SU-DHL-6 (cell line): ENCODE results near the gene KRTDAP.

Experiments
- H2AFZ ChIP-seq: fragments of 200-600 bp; sonication (generic); 2 replicates; pipeline ENCODE4 v1.6.1; 2014; ENCODE audit warnings: low read depth, mild to moderate bottlenecking, moderate library complexity, mixed read lengths, antibody characterized with exemption, low read length; ENCODE audit not compliant: severe bottlenecking
- H3F3A ChIP-seq: fragments of 200-600 bp; shearing (Covaris generic); 2 replicates; pipeline ENCODE4 v1.6.0; 2016; ENCODE audit warnings: antibody characterized with exemption, mild to moderate bottlenecking; ENCODE audit not compliant: insufficient read depth
- H3K27ac ChIP-seq: fragments of 200-600 bp; sonication (generic); 2 replicates; pipeline ENCODE4 v1.5.1; 2016; ENCODE audit warnings: low read depth, mild to moderate bottlenecking, low read length, moderate library complexity, mixed read lengths
- H3K27me3 ChIP-seq: fragments of 200-600 bp; sonication (generic), shearing (Covaris generic); 2 replicates; pipeline ENCODE4 v1.6.0; 2014; ENCODE audit warnings: mild to moderate bottlenecking, low read length
- H3K36me3 ChIP-seq: fragments of 200-600 bp; sonication (generic); 2 replicates; pipeline ENCODE4 v1.6.1; 2014; ENCODE audit warnings: mild to moderate bottlenecking, low read length, mixed read lengths
- H3K4me2 ChIP-seq: fragments of 300-600, 200-600 bp; shearing (Covaris generic), sonication (generic); 2 replicates; pipeline ENCODE4 v1.6.0; 2014; ENCODE audit warnings: low read length, low read depth, mild to moderate bottlenecking; ENCODE audit not compliant: poor library complexity, severe bottlenecking
- H3K4me3 ChIP-seq: fragments of 200-600 bp; sonication (generic); 2 replicates; pipeline ENCODE4 v1.5.1; 2014; ENCODE audit warnings: antibody characterized with exemption, low read length, mild to moderate bottlenecking, mixed read lengths; ENCODE audit not compliant: insufficient read depth, poor library complexity, severe bottlenecking
- H3K79me2 ChIP-seq: fragments of 200-600 bp; sonication (generic); 2 replicates; pipeline ENCODE4 v1.6.1; 2014; ENCODE audit warnings: mild to moderate bottlenecking, low read length, moderate library complexity; ENCODE audit not compliant: insufficient read depth
- H3K9ac ChIP-seq: fragments of 200-600 bp; sonication (generic); 2 replicates; pipeline ENCODE4 v1.7.0; 2014; ENCODE audit warnings: mild to moderate bottlenecking, low read length
- H3K9me2 ChIP-seq: fragments of 200-600 bp; sonication (generic); replicated peaks from 2 replicates; pipeline ENCODE4 v1.6.1; 2014; ENCODE audit warnings: low read length; ENCODE audit not compliant: insufficient read depth
- H3K9me3 ChIP-seq: fragments of 200-600 bp; sonication (generic); 2 replicates; pipeline ENCODE4 v1.6.1; 2014; ENCODE audit warnings: low read length, mixed read lengths; ENCODE audit not compliant: insufficient read depth
- H4K20me1 ChIP-seq: fragments of 200-600 bp; sonication (generic); 2 replicates; pipeline ENCODE4 v1.6.1; 2014; ENCODE audit warnings: low read depth, mild to moderate bottlenecking, antibody characterized with exemption, low read length, moderate library complexity, mixed read lengths
- CTCF ChIP-seq: fragments of 200-600 bp; sonication (generic); IDR thresholded peaks from one replicate; pipeline ENCODE4 v1.5.1; 2017; ENCODE audit warnings: antibody characterized with exemption, mild to moderate bottlenecking, low read length, moderate library complexity; ENCODE audit not compliant: insufficient read depth, poor library complexity, severe bottlenecking
- EZH2phosphoT487 ChIP-seq: fragments of 200-600 bp; sonication (generic), shearing (Covaris generic); conservative IDR thresholded peaks from 2 replicates; pipeline ENCODE4 v1.6.1; 2018; ENCODE audit warnings: mild to moderate bottlenecking, antibody characterized with exemption, low read length, moderate library complexity, mixed read lengths

Gene KRTDAP

DNA sequence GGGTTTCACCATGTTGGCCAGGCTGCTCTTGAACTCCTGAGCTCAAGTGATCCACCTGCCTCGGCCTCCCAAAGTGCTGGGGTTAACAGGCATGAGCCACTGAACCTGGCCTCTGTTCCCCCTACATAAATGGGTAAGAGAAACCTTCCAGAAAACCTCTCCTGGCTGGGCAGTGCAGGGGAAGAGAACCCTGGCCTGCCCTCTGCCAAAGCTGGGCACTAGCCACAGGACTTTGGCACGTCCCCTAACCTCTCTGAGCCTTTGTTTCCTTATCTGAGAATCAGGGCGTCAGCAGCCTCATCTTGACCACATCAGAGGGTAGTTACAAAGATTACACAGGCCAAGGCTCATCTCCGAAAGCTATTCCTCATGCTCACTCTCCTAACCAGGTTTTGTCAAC lies 35.6 kb upstream of the KRTDAP start:
- Histone ChIP-seq H4K20me1 (no peaks in the 10 kb centered on the region), H3K4me3 (no peak overlapping the region), H3K36me3 (no peaks in the 10 kb centered on the region), H3K4me2 (no peak overlapping the region), H3K9me3 (no peaks in the 10 kb centered on the region), H3K9me2 (no peaks in the 10 kb centered on the region), H3K27ac (no peak overlapping the region), H3K79me2 (no peaks in the 10 kb centered on the region), H3F3A (no peaks in the 10 kb centered on the region), H2AFZ (no peak overlapping the region), H3K27me3 (no peaks in the 10 kb centered on the region), H3K9ac (no peak overlapping the region)
- TF ChIP-seq EZH2phosphoT487 = no peak
- TF ChIP-seq CTCF = no peak

GRCh38 chr19:35524181-35524837 lies 34.0 kb upstream of the KRTDAP start:
- no peaks in the 10 kb centered on the region for H3K9me3 ChIP-seq
- no peak overlapping the region for H2AFZ ChIP-seq
- H3K36me3 ChIP-seq = no peaks in the 10 kb centered on the region
- no peaks in the 10 kb centered on the region for H3K9me2 ChIP-seq
- no peak overlapping the region for H3K27ac ChIP-seq
- H3F3A ChIP-seq = no peaks in the 10 kb centered on the region
- TF ChIP-seq CTCF (no peak), EZH2phosphoT487 (no peak)
- no peak overlapping the region for H3K4me3 ChIP-seq
- H3K4me2 ChIP-seq = no peak overlapping the region
- no peaks in the 10 kb centered on the region for H3K27me3 ChIP-seq
- H3K79me2 ChIP-seq = no peaks in the 10 kb centered on the region
- no peak overlapping the region for H3K9ac ChIP-seq
- H4K20me1 ChIP-seq = no peaks in the 10 kb centered on the region

DNA sequence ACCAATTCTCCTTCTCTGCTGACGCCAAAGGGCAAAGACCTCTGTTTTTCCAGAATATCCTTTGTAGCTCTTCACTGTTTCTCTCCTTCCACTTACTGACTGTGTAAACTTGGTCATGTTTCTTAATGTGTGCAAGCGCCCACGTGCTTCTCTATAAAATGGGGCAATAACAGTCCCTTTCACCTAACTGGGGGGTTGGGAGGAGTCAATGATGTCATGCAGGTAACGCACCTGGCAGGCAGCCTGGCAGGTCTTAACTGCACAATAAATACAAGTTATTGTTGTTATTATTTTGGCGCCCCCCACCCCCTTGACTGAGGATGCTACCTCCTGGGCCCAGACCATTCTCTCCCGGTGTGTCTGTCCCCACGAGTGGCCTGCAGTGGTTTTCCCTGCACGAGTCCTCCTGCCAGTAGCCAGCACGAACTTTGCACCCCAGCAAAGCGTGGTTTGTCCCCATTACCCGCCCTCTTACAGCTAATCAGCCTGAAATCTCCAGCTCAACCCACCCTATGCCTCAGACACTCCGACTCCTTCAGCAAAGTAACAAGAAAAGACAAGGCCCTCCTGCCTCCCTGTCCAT lies 32.6 kb upstream of the KRTDAP start:
- H2AFZ ChIP-seq = no peak overlapping the region
- TF ChIP-seq CTCF (no peak), EZH2phosphoT487 (no peak)

More for the DNA sequence above, 32.6 kb upstream of the KRTDAP start:
- Histone ChIP-seq H4K20me1 (no peaks in the 10 kb centered on the region), H3K36me3 (no peaks in the 10 kb centered on the region), H3F3A (no peaks in the 10 kb centered on the region), H3K9me2 (no peaks in the 10 kb centered on the region), H3K27ac (no peak overlapping the region), H3K79me2 (no peaks in the 10 kb centered on the region), H3K4me3 (no peak overlapping the region), H3K9me3 (no peaks in the 10 kb centered on the region), H3K9ac (no peak overlapping the region), H3K4me2 (no peak overlapping the region), H3K27me3 (no peaks in the 10 kb centered on the region)
